Skeletal muscle cell (primary cell): ENCODE measurements around the gene C8B.

Experiments used
- DNase-seq: peaks from one replicate; pipeline ENCODE4 v3.0.0-alpha.2; 2010; ENCODE audit warnings: low read depth
- H3K4me3 ChIP-seq: 2 replicates; pipeline ENCODE4 v1.5.1; 2011; ENCODE audit warnings: low read depth, mild to moderate bottlenecking, control low read depth, low read length, moderate library complexity

C8B gene

DNA sequence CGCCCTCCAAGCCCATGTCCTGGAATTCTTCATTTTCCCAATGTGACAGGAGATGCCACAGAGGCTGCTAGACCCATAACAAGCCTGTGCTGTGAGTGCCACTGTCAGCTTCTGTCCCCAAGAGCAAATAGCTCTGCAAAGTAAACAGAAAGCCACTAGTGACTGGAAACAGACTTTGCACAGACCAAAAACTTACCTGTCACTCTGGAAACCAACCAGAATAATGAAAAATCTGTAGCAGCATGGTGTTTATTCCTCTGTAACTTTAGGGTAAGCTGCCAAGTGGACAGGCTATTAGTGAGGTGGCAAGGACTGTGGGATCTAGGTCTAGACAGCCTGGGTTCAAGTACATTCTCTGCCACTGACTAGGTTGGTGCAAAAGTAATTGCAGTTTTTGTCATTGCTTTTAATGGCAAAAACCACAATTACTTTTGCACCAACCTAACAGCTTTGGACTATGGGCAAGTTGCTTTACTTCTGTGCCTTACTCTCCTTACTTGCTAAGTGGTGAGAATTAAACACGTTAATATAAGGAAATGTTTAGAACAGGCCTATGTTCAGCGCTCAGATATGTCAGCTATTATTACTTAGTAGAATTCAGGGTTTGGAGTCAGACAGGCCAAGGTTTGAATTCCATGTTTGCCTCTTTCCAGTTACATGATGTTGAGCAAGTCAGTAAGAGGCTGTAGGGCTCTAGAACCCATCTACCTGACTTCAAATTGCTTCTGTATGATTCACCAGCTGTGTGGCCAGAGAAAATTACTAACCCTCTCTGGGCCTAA is at the start of gene C8B:
Gene C8B (minus strand): TSS at position 100 of the 782 bp plus-strand sequence. CDS start 67 bp downstream, at position 33.
- no peak within 1 kb of the TSS for H3K4me3 ChIP-seq
- no peak for DNase-seq

DNA sequence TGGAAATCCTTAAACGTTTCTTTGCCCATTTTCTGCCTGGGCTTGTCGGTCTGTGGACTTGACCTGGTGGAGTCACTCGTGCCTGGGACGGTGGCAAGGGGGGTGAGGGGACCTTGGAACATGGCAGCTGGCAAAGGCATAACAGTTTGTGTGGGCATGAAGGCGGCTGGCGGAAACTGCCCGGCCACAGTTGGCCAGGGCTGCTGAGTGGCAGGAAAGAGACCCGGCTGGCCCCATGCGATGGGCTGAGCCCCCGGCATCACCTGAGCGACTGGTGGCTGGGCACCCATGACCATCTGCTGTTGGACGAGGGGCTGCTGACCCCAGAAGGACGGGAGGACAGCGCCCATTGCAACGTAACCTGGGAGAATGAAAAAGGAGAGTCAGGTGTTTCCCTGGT is 49.3 kb upstream of the C8B start:
- no peak for DNase-seq
- H3K4me3 ChIP-seq: no peak overlapping the region

DNA sequence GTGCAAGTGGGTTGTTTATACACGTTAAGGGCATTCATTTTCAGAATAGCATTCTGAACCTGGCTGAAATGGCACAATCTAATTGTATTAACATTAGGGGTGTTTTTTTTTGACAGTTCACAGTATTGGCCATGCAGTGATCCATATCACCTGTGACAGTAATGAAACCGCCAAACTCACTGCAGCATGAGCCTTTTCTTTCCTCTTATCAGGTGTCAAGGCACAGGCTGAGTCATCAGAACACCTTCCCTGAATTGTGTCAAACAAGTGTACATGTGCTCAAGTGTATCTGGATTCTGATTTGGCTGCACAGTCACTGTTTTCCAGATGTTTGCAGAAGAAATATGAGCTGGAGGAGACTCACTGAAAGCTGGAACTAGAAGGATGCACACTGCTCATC is 47.7 kb upstream of the C8B start:
- no peak overlapping the region for H3K4me3 ChIP-seq
- no peak for DNase-seq

DNA sequence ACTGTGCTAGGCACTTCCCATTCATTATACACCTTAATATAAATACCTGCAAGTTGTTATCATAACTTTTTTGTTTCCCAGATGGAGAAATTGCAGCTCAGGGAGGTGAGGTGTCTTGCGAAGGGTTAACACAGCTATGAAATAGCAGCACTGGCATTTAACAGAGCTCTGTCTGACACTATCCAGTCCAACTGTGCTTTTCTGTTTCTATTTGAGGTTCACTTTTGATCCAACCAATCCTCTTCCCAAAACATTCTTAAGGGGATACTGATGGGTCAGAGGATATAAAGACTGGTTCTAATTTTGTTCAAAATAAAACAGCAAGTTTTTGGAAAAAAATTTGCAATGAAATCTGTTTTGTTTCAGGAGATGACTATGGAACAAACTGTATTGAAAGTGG is 46.5 kb upstream of the C8B start:
- DNase-seq: no peak
- no peak overlapping the region for H3K4me3 ChIP-seq

DNA sequence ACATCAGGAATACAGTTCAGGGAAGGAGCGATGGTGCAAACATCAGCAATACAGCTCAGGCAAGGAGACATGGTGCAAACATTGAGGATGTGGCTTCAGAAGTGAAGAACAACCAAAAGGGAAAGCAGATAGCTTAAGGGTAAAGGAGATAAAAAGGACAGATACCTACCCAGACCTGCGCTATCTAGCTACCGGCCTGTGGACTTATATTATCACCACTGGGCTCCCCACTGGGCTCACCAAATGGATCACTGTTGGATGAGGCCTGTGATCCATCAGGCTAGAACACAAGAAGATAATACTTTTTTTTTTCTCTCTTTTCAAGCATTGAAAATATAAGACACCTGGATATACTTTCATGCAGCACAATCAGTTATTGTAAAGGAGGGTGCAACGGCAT is 44.7 kb upstream of the C8B start:
- DNase-seq: no peak
- H3K4me3 ChIP-seq: no peak overlapping the region

DNA sequence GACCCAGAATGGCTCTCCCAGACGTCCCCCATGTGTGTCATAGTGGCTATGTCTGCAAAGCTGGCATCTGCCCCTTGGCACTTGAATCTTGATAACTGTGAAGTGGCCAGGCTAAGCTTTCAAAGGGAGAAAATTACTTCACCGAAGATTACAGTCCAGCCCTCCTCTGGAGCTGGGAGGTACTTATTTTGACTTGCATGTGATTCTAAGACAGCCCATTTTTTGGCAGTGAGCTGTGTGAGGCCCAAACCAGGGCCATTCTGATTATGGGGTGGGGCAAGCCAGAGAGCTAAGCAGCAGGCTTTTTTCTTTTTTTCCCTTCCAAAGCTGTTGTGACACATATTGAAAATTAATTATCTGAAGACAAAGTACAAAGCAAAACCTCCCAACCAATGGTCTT is 42.1 kb upstream of the C8B start:
- DNase-seq: no peak

DNA sequence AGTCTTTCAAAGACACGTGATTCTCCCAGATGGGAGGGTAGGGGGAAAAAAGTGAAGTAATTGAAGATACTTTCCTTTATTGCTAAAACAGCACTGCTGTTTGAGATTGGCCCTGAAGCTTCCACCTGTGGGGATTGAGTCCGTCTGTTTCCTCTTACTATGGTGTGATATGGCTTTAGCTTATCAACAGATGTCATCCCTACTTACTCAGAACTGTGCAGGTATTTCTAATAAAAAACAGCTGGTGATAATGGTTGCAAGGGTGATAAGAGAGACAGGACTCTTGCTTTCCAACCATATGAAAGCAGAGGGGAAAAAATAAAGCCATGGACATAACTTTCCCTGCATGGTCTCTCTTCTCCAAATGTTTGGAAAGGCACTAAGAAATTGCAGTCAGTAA is 41.7 kb upstream of the C8B start:
- H3K4me3 ChIP-seq: no peak overlapping the region
- no peak for DNase-seq

More for the DNA sequence above, 42.1 kb upstream of the C8B start:
- no peak overlapping the region for H3K4me3 ChIP-seq

DNA sequence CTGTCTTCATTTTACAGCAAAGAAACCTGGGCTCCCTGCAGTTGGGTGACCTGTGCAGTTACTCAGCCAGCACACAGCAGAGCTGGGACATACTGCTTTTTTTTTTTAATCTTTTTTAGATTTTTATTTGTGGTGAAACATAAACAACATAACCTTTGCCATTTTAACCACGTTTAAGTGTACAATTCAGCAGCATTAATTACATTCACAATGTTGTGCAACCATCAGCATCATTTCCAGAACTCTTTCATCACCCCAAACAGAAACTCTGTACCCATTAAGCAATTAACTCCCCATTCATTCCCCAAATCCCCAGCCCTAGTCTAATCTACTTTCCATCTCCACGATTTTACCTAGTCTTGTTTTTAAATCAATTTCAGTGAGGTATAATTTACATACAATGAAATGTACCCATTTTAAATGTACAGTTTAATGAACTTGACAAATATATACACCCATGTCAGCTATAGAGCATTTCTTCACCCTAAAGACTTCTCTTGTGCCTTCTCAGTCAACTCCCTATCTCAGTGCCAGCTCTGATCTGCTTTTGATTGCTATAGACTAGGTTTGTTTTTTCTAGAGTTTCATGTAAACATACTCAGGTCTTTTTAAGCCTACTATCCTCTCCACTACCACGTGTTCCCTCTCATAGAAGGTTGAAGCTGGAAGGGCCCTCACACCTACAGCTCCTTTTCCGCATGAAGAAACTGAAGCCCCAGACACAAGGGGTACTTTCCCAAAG is 37.8 kb upstream of the C8B start:
- DNase-seq: no peak
- H3K4me3 ChIP-seq: no peak overlapping the region

DNA sequence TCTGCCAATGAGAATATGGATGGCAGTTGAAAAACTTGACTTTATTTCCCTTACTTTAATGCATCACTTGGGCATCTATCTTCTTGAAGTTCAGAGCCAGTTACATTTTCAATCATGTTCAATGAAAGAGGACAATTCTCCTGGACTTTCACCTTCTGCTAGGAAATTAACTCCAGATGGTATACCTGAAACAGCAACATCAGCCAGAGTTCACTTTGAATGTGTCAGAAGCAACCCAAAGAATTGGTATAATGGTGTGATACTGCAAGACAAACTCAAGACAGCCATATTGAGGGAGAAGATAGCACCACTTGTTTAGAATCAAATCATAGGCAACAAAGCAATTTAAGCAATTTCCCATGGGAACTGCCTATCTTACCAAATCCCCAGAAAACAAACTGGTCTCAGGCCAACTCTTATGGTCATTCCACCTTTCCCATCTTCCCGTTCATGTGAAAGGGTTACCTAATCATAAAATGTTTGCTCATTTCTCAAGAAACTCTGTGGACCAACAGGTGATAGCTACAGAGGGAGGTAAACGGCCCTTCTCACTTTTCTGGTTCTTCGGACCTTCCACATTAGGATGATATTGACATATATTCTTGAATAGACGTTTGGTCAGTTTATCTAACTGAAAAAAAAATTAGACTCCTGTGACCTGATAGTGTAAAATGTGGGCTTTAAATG is 29.7 kb upstream of the C8B start:
- no peak overlapping the region for H3K4me3 ChIP-seq
- no peak for DNase-seq

DNA sequence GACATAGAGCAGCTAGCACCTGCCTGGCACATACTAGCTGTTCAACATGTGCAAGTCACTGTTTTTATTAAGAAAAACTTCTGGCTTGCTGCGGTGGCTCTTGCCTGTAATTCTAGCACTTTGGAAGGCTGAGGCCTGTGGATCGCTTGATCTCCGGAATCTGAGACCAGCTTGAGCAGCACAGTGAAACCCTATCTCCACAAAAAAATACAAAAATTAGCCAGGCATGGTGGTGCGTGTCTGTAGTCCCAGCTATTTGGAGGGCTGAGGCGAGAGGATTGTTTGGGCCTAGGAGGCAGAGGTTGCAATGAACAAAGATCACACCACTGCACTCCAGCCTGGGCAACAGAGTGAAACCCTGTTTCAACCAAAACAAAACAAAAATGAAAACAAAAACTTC is 27.7 kb upstream of the C8B start:
- DNase-seq: no peak
- no peak overlapping the region for H3K4me3 ChIP-seq

DNA sequence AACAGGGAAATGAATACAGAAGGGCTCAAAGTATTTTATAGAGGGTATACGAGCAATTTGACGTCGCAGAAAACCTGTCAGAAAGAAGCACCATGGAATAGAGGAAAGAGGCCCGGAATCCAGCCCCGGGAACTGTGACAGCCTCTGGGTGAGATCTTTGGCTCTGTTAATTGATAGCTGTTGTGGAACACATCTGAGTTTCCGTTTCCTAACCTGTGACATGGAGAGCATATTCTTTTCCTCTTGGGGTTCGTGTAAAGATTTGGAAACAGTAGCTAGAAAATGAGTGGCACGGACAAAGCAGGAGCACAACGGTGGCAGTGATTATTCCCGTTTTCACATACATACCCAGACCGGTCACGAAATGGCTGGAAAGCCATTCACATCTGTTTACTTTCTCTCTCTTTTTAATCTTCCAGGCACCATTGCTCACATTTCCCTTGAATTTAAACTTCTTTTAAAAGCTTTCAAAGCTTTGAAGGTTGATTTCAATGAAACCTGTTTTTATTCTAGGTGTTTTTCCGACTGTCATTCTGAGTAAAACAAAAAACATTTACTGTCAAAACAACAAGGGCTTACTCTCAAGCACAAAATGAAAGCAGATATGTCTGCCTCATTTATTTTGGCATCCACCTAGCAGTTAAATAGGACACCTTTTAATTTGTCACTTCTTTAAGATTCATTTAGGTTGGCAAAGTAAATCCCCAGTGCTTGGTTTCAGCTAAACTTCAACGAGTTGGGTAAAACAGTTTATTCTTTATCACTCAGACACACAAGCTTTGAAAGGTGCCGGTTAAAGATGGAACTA is 26.7 kb upstream of the C8B start:
- DNase-seq: no peak
- H3K4me3 ChIP-seq: no peak overlapping the region

DNA sequence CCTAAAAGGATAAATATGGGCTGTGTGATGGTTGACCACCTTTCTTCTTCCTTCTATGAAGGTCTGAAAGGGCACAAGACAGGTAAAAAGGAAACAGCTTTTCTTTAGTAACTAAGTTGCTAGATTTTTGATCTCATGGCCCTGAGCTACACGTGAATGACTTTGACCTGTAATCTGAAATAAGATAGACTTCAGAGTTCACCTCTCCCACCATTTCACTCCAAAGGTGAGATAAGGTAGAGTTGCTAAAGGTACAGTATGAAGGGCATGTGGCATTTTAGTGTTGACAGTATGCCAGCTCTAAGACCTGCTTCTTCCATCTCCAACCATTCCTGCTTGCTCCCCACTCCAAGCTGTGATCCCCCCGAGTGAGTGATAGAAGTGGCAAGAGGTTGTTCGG is 25.8 kb upstream of the C8B start:
- DNase-seq: no peak
- no peak overlapping the region for H3K4me3 ChIP-seq

DNA sequence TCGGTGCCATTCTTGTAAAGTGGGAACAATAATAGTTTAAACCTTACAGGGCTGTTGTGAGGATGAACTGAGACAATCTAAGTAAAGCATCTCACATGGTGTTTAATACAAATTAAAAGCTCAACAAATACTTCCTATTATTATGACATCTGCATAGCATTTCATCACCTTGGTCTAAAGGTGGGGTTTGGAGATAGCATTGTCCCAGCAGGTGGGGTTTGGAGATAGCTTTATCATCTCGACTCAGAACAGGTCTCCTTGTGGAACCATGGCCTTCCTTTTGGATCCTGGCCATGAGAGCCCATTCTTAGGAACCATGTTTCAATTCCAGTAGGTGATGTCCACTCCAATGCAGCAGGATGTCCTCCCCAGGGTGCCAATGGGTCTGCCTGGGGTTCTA is 20.6 kb upstream of the C8B start:
- DNase-seq: no peak
- H3K4me3 ChIP-seq: no peak overlapping the region

DNA sequence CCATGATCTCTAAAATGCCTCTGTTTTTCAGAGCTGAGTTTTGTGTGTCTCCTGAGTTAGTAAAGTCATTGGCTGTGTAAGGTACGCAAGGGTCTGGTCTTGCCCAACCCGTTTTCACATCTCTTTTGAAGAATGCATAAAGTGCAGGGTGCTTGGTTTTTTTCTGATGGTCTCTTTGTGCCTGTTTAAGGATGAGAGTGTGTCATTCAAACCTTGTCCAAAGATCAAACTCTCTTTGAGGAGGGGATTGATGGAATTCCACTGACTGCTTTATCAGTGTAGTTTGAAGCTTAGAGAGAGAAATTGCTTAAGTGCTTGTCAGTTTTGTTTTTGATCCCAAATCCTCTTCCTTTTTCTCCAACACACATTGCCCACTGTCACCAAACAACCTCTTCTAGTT is 20.0 kb upstream of the C8B start:
- no peak overlapping the region for H3K4me3 ChIP-seq
- no peak for DNase-seq

DNA sequence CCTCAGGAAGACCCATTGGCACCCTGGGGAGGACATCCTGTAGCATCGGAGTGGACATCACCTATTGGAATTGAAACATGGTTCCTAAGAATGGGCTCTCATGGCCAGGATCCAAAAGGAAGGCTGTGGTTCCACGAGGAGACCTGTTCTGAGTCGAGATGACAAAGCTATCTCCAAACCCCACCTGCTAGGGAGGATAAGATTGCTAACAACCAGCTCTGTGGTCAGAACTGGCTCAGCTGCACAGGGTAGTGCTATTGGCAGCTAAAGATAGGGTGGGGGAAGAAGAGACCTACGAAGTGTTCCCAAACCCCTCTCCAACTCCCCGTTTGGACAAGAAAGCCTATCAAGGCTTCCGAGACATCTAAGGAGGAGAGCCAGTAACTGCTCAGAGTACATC is 17.7 kb upstream of the C8B start:
- DNase-seq: no peak
- no peak overlapping the region for H3K4me3 ChIP-seq

DNA sequence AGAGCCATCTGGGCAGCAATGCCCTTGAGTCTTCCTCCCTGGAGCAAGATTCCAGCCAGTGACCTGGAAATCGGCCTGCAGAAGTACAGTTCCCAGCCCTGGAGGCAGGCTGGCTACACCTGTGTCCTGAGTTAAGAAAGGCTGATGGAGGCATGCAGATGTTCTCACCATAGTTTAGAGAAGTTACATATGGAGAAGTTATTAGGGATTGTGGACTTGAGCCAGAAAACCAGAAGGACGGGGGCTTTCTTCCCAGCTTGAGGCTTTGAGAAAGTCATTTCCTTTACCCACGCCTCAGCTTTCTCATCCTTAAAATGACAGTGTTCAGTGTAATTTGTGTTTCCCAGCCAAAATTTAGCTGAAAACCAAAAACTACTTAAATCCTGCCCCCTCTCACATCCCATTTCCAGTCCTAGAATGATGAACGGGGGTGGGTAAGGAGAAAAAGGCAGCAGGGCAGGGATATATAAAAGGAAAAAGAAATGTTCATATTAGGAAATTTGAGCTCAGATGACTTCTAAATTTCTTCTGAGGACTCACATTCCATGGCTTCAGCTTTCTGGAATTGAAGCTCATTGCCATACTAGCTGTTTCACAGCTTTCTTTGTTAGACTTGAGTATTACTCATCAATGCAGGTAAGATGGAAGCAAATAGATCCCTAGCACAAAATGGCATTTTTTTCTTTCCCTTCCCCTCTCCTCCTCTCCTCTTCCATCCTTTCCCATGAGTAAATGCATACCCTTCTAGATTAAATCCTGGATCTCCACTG is 14.4 kb upstream of the C8B start:
- no peak overlapping the region for H3K4me3 ChIP-seq

DNA sequence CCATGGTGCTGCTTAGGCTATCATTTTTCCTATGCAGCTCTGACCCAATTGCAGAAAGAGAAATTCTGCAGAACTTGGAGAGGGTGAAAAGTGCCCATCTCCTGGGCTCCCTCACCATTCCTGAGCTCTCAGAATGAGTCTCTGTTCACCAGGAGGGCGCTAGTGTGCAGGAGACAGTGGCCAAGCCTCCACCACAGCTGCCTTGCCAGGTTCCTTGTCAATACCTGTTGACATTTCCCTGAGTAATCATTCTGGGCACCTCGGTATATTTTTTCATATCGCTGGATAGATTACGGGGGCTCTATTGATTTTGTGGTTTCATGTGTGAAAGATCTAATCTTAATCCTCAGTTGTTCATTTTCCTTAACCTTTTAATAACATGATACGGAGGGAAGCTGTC is 13.0 kb upstream of the C8B start:
- DNase-seq: no peak
- no peak overlapping the region for H3K4me3 ChIP-seq

More for the DNA sequence above, 14.4 kb upstream of the C8B start:
- DNase-seq: no peak

DNA sequence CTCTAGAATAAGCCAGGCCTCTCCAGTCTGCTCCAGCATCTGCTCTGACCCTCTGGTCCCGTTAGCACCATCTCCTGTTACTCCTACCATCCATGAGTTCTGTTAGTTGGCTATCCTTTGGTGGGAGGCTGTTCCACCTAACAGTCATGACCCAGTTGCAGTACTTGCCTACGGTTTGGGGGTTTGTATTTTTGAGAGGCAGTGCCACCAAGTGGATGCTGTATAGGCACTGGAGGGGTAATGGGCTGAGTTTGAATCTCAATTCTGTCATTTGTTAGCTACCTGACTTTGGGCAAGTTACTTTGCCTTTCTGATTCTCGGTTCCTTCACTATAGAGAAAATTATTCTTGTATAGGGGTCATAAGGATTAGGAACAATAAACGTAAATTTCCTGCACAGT is 12.1 kb upstream of the C8B start:
- no peak overlapping the region for H3K4me3 ChIP-seq
- DNase-seq: no peak

DNA sequence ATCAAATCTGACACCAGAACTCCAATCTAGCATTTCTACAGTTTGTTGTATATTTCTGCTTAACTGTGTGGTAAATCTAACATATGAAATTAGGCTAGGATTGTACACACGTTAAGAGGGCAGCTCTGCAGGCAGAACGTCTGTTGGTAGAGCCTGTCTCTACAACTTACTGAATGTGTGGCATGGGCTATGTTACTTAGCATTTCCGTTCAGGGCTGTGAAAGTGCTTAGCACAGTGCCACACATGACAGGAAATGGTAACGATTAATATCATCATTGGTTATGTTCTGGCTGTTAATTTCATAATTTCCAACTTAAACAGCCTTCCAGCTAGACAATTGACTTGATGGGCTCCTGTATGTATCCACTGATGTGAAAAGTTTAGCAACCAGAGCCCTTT is 9.6 kb upstream of the C8B start:
- no peak overlapping the region for H3K4me3 ChIP-seq
- no peak for DNase-seq
